ENCODE data around the gene CD244.

GRCh38 chr1:160835751-160836150 lies 26.9 kb downstream of the CD244 start:
- TF ChIP-seq, protein P1, sequence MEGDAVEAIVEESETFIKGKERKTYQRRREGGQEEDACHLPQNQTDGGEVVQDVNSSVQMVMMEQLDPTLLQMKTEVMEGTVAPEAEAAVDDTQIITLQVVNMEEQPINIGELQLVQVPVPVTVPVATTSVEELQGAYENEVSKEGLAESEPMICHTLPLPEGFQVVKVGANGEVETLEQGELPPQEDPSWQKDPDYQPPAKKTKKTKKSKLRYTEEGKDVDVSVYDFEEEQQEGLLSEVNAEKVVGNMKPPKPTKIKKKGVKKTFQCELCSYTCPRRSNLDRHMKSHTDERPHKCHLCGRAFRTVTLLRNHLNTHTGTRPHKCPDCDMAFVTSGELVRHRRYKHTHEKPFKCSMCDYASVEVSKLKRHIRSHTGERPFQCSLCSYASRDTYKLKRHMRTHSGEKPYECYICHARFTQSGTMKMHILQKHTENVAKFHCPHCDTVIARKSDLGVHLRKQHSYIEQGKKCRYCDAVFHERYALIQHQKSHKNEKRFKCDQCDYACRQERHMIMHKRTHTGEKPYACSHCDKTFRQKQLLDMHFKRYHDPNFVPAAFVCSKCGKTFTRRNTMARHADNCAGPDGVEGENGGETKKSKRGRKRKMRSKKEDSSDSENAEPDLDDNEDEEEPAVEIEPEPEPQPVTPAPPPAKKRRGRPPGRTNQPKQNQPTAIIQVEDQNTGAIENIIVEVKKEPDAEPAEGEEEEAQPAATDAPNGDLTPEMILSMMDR (IDR thresholded peaks at IDR 0.05; ENCODE audit: extremely low read depth in 1 of 2, insufficient read depth in 1 of 2, low read depth in 1 of 2, low read length in 2 of 2), result no peak
- TF ChIP-seq MYC (IDR thresholded peaks at IDR 0.05; ENCODE audit: low read depth, low read length) (no peak), POLR2AphosphoS5 (IDR thresholded peaks at IDR 0.05; ENCODE audit: insufficient read depth, low read depth, low read length) (no peak), POLR2A (IDR thresholded peaks at IDR 0.05; ENCODE audit: low read depth, low read length) (no peak), JUN (IDR thresholded peaks at IDR 0.05; ENCODE audit: borderline replicate concordance, insufficient read depth, insufficient read length, low read depth) (no peak), EZH2 (IDR thresholded peaks at IDR 0.05; ENCODE audit: borderline replicate concordance, low read depth, low read length, severe bottlenecking) (no peak), FOS (IDR thresholded peaks at IDR 0.05; ENCODE audit: borderline replicate concordance, insufficient read depth, low read length) (no peak), GATA2 (IDR thresholded peaks at IDR 0.05; ENCODE audit: insufficient read depth, insufficient read length, low read depth, low read length) (no peak)
- TF ChIP-seq, protein P2, sequence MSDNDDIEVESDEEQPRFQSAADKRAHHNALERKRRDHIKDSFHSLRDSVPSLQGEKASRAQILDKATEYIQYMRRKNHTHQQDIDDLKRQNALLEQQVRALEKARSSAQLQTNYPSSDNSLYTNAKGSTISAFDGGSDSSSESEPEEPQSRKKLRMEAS (IDR thresholded peaks at IDR 0.05; ENCODE audit: insufficient read depth, insufficient read length), result no peak

All from endothelial cell of umbilical vein (primary cell).